NCI-H2029 treated with DMSO at 0.1 percent for 48 hours (cell line): ENCODE results near the gene TYW5.

Experiments
- DNase-seq: peaks from one replicate; lab custom pipeline; 2025; lab: John Stamatoyannopoulos, UW

The TYW5 gene

DNA sequence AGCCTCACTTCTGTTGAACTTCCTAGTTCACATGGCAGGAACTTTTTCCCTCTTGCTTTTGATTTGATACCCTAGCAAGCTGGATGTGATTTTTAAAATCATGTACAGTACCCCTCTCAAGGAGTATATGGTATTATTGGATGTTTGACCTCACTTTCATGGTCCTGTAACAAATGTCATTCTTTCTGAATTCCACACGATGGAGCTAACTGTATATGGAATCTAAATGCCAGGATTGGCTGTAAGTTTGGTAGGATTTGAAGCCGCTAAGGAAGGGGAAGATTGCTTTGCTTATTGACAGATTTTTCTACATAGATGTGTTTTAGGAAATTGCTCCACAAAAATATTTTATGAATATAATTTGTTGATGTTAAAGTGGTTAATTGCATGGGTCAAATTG, 18.4 kb upstream of the TYW5 start:
- DNase-seq: no peak

DNA sequence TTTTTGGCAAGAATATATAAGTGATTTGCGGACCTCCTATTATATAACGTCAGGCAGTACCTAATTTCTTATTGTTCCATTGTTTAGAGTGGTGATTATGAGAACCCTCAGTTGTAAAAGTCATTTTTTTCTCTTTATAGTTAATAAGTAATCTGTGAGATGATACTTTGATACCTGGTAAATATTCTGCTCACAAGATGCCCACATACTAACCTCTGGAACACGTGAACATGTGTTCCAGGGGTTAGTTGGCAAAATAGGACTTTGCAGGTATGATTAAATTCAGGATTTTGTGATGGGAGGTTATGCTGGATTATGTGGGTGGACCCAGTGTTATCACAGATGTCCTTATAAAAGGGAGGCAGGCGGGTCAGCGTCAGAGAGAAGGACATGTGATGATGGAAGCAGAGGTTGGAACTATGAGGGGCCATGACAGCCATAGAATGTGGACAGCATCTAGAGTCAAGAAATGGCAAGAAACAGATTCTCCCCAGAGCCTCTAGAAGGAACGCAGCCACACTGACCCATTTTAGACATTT, 16.9 kb upstream of the TYW5 start:
- DNase-seq: no peak

DNA sequence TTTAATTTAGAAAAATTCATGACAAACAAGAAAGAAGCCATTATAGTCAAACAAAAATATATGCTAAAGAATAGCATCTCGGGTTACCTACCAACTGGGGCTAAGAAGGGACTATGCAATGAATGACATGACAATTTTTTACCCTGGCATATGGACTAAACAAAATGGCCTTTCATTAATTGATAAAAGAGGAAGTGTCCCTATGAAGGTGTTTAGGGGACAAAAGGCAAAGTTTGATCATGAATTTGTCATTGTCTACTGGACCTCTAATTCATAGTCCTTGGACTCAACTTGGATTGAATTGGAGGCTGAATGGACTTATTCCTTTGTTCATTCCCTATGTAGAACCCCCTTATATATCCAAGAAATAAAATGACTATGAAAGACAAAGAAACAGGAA, 12.8 kb upstream of the TYW5 start:
- DNase-seq: no peak

DNA sequence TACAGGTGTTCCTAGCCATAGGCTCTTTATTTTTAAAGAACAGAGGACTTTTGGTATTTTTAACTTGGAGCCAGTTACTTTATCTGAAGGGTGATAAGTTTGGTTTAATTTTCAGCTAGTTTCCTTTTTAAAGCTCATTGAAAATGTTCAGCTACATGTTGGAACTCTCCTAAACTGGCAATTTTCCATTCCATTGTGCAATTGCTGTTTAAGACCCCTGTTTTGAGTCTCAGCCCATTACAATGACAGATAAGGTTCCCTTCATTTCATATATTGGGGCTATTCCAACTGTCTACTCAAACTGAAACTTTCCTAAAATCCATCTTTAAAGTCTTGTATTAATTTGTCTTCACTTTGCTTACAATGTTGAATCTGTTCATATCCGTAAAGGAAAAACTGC, 11.7 kb upstream of the TYW5 start:
- DNase-seq: no peak

DNA sequence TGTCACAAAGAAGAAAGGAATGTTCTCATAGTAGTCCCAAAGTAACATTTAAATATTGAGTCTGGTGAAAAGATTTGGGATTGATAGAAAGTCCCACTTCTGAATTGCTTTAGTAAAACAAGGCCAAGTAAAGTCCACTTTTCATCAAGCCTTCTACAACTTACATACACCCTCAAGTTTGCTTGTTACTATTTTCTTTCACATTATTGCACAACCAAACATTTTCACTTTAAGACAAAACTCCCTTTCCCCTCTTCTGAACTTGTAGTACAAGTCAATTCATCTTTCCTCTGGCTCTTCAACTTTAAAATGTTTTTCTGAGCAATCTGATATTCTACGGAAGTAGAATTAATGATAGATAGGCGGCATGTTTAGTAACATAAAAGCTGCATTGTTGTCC, 11.1 kb upstream of the TYW5 start:
- DNase-seq: no peak

DNA sequence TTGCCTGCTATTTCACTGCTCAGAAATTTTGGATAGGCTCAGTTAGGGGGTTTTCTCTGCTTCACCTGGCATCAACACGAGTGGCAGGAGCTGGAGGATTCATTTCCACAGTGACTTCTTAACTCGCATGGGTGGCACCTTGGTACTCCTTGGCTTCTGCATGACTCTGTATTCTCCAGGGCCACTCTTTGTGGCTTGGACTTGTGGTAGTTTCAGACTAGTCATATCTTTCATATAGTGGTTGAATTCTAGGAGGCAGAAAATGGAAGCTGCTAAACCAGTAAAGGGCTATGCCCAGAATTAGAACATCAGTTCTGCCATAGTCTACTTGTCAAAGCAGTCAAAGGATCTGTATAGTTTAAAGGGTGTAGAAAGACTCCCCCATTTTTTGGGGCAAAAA, 6.9 kb upstream of the TYW5 start:
- no peak for DNase-seq

DNA sequence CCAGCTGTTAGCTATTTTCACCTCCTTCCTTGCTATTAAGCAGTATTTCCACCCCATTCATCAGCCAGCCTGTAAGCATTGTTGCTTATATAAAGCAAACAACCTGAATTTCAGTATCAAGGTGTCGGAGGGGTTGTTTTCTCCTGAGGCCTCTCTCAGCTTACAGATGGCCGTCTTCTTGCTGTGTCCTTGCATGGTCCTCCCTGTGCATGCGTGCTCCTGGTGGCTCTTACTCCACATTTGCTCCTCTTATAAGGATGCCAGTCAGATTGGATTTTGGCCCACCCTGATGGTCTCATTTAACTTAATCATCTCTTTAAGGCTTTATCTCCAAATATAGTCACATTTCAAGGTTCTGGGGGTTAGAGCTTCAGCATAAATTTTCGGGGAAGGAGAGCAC, 2.7 kb upstream of the TYW5 start:
- no peak for DNase-seq

DNA sequence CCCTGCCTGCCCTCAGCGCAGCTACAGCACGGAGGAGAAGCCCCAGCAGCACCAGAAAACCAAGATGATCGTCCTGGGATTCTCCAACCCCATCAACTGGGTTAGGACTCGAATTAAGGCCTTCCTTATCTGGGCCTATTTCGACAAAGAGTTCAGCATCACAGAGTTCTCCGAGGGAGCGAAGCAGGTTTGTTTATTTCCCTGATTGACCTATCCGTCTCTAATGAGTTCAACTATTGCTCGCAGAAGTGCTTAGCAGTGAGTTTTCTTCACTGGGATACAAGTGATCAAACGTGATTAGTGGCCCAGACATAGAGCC, 730 bp upstream of the TYW5 start:
- DNase-seq: no peak

DNA sequence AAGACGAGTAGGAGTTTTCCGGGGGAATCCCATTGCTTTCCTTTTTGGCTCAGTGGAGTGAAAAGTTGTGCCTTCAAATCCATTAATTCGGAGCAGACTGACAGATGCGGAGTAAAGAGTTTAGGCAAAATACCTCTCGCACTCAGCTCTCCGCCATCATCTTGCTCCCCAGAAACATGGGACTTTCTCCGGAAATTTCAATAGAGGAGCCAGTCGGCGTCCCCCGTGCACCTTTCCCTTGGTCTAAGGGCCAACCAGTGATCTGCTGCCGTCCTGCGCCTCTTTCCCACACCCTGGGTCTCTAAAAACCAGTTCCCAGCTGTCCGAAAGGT, 318 bp downstream of the TYW5 start:
- no peak for DNase-seq

DNA sequence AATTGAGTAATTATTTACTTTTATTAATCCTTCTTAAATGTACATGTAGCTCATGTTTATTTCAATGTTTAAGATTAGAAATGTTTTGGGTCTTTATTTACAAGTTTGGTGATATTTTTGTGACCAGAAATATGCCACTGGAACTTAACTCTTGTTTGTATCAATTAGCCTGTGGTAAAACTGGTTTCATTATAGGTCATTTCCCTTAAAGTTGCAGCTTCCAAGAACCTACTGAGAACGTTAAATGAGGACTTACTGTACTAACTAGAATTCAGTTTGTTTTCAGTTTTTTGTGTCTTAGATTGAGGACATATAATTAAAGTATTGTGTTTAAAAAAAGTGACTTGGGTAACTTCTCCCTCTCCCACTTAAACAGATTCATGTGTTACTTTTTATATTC, 4.3 kb downstream of the TYW5 start:
- DNase-seq: no peak

DNA sequence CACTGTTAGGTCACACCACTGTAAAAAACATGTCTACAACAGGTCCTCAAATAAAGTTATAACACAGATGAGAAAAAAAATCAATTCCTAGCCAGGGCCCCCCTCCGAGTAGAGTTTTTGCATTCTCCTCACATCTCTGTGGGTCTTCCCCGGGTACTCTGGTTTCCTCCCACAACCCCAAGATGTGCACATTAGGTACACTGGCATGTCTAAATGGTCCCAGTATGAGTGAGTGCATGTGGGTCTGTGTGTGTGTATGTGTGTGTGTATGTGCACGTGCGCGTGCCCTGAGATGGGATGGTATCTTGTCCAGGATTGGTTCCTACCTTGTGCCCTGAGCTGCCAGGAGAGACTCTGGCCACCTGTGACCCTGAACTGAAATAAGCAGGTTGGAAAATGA, 4.9 kb downstream of the TYW5 start:
- no peak for DNase-seq

DNA sequence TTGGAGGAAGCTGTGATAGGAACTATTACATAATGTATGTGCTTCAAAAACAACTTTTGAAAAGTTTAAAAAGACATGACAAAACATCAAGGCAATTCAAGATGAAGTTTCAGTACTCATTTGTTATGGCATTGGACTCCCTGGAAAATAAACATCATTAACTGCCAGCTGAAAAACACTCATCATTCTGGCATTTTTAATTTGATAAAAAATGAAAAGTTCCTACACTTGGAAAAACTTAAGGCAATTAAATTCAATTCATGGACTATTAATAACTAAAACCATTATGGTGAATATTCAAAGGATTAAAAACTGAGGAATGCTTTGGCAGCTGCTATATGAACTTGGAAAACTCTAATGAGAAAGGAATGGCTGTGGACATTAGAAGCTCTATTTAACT, 8.5 kb downstream of the TYW5 start:
- DNase-seq: no peak

DNA sequence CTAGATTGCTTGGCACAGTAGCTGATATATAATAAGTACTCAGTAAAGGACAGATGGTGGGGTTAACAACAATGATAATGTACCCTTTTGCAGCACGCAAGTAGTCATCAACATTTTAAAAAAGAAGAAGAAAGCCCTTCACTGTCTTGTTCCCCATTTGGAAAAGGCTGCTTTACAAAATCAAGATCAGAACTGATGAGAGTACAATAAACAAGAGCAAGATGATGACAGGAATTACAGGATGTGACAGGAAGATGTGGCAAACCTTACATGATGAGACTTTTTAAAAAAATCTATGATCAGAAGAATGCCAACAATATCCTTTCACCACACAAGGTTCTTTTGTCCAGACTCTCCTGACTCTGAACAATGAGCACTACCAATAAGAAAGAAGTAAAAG, 9.1 kb downstream of the TYW5 start:
- DNase-seq: no peak

DNA sequence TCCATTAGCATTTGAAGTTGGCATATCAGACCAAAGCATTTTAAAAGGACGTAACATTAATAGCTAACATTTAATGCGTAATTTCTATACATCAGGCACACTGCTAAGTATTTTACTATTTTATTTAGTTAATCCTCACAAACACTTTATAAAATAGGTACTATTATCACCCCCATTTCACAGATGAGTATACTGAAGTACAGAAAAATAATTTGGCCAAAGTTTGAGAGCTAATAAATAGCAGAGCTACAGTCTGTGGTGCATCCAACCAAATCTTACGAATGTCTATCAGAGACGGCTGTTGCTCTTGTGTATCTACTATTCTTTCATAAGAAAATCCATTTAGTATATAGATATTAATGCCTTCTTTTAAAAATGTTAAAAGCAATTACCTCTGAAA, 11.9 kb downstream of the TYW5 start:
- no peak for DNase-seq

DNA sequence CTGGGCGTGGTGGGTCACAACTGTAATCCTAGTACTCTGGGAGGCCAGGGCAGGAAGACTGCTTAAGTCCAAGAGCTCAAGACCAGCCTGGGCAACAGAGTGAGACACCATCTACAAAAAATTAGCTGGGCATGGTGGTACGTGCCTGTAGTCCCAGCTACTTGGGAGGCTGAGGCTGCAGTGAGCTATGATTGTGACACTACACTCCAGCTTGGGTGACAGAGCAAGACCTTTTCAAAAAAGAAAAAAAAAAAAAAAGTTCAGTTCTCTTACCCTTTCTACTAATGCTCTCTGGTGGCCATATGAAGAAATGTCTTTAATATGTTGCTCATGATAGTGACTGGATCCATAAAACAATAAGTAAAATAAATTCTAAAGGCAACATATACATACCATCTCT, 14.9 kb downstream of the TYW5 start:
- no peak for DNase-seq

DNA sequence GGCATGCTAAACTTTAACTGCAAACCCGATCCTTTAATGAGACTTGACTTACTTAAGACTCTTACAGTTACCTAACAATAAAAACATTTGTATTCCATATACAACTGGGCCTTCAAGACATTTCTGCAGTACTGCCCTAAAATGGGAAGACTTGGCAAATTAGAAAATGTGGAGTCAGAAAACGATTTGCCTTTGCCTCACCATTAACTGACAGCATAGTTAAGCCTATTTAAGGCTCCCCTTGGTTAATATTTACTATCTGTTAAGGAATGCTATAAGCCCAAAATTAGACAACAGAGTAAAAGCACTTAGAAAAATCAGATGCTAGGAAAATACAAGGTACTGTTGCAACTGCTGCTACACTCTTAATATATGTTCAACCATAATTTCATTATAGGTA, 18.7 kb downstream of the TYW5 start:
- no peak for DNase-seq

DNA sequence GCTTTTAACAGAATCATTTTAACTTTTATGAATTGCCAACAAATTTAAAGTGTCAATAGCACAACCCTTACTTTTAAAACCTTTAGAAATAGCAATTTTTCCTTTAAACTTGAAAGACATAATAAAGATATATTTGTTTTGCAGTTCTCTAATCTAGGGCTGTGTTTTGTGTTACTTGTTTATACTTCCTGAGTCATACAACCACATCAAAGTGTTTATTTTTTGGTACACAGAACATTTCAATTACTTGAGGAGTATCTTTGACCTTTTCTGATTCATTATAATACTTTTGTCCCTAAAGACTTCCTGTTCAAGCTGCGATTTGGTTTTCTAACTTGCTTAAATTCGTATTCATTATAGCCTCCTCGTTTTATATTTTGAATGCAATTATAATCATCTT, 21.8 kb downstream of the TYW5 start:
- DNase-seq: no peak

DNA sequence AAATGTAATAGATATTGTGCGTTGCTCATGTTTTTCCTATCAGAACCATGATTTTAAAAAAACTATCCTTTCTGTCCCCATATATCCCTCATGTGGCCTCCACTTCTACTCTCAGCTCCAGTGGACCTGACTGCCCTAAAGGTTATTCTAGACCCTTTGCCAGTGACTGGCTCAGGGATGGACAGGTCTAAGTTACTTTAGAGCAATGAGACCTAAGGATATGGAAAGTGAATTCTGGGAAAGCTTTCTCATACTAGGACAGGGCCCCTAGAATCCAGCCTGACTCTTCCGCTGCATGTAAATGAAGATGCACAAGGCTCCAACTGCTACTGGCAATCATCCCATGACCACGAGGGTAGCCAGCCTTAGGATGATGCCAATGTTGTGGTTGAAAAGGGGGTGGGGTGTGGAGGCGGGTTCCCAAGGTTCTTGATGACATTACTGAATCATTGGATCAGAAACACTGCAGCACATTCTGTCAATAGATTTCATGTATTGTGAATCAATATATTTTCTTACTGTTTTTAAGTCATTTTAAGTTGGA, 22.9 kb downstream of the TYW5 start:
- DNase-seq: no peak

DNA sequence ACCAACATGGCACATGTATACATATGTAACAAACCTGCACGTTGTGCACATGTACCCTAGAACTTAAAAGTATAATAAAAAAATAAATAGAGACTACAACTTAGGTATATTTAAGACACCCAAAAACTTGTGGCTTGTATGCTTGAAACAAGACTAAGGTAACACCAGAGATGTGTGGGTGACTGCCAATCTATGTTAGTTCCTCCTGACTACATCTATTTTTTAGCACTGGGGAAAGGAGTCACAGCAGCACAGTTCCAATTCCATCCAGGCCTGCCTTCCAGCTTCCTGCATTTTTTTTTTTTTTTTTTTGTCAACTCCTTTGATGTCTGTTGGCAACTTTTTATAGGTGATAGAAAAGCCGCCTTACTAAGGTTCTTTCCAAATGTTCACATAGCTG, 26.0 kb downstream of the TYW5 start:
- no peak for DNase-seq

DNA sequence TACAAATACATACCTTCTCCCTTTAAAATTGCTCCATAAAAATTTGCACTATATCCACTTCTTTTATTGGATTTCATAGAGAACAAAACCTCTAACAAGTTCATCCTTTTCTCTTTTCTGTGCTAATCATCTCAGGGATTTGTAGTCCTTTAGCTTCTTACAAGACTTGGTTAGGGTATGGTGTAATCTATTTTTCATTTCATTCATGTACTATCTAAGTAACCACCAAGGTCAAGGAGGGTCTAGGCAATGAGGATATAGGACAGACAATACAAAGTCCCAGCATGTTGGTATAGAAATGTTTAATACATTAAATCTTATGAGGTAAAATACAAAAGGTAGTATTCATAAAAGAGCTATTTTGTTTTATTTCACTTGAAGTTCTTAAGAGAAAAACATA, 26.7 kb downstream of the TYW5 start:
- DNase-seq: no peak

DNA sequence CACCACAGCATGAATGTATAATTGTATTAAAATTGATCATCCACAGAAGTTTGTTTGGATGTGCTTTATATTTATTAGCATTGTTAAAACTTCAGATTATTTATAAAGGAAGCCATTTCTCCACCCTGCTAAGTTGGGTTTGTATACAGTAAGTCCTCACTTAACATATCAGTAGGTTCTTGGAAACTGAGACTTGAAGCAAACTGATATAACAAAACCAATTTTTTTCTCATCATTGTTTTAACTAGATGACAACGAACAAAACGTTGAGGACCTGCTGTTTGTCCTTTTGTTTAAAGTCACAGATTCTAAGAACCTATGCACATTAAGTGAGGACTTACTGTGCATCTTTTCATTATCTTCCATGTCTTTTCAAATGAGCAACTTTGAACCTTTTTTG, 27.1 kb downstream of the TYW5 start:
- DNase-seq: no peak

DNA sequence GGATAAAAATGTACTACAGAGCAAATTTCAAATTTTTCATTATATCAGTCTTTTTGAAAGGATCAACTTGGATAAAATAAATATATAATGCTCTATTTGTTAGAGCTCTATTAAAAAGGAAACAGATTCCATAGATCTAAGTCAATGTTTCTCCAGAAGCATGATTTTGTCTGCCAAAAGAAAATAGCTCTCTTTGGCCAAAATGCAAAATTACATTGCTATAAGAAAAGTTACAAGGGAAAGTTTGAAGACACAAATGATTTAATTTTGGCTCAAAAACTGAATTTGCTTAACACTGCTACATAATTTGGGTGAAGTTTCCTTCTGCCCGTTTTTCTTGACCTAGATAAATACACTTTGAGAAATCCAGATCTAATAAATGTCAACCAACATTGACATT, 28.5 kb downstream of the TYW5 start:
- DNase-seq: no peak

DNA sequence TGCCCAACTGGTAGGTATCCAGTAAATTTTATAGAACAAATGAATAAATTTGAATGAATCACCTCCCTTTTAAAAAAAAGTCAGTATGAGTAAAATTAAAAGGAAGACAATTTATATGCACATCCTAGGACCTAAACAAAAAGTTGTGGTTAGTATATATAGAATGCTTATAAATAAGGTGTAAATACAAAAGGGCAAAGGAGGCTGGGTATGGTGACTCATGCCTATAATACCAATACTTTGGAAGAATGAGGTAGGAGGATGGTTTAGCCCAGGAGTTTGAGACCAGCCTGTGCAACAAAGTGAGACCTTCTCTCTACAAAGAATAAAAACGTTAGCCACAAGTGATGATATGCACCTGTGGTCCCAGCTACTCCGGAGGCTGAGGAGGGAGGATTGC, 31.4 kb downstream of the TYW5 start:
- no peak for DNase-seq

DNA sequence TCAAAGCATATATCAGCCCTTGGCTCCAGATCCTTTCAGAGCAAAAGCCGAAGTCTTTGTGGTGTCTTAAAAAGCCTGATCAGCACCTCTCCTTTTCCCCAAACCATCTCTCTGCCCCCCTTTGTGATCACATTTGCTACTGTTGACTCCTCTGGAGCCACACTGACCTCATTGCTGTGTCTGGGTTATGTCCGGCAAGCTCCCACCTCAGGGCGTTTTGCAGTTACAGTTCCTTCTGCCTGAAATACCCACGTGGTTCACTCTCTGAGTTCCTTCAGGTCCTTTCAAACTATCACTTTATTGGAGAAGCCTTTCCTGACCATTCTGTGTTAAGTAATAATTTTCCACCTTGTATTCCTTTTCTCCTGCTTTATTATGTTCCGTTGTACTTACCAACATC, 32.4 kb downstream of the TYW5 start:
- DNase-seq: no peak

DNA sequence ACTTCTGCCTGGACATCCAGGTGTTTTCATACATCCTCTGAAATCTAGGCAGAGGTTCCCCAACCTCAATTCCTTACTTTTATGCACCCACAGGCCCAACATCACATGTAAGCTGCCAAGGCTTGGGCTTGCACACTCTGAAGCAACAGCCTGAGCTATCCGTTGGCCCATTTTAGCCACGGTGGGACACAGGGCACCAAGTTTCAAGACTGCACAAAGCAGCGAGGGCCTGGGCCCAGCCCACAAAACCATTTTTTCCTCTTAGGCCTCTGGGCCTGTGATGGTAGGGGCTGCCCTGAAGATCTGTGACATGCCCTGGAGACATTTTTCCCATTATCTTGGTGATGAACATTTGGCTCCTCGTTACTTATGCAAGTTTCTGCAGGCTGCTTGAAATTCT, 38.3 kb downstream of the TYW5 start:
- no peak for DNase-seq
